Thymus (tissue), 11 donors: ENCODE results near the gene CCL8. TPM values are rescaled to one million over a fixed set of nuclear protein-coding genes. Genes with fewer than 3 reads are reported as not detected.

ENCODE experiments used
- DNase-seq, 9 donors: peaks; one replicate each; pipeline ENCODE4 v3.0.0-alpha.2; 2013; ENCODE audit warnings: low spot score in 9 of 9, low read depth in 6 of 9, missing footprints in 1 of 9
- H3K27ac ChIP-seq, 2 donors: one replicate each; pipeline ENCODE4 v1.5.1; 2013; ENCODE audit warnings: control low read depth in 1 of 2, low read depth in 1 of 2, low read length in 1 of 2, mild to moderate bottlenecking in 1 of 2, moderate library complexity in 1 of 2
- H3K27me3 ChIP-seq, 2 donors: one replicate each; pipeline ENCODE4 v1.5.1; 2013; ENCODE audit warnings: low read length in 1 of 2; ENCODE audit not compliant: control insufficient read depth in 2 of 2, insufficient read depth in 1 of 2
- H3K36me3 ChIP-seq, 2 donors: one replicate each; pipeline ENCODE4 v1.5.1; 2013; ENCODE audit warnings: low read length in 1 of 2, mild to moderate bottlenecking in 1 of 2, moderate library complexity in 1 of 2; ENCODE audit not compliant: control insufficient read depth in 2 of 2, insufficient read depth in 2 of 2
- H3K4me1 ChIP-seq, 2 donors: one replicate each; pipeline ENCODE4 v1.5.1; 2013; ENCODE audit warnings: low read length in 2 of 2; ENCODE audit not compliant: control insufficient read depth in 2 of 2, insufficient read depth in 2 of 2
- H3K4me3 ChIP-seq, 2 donors: one replicate each; pipeline ENCODE4 v1.5.1; 2013; ENCODE audit warnings: low read length in 2 of 2, control low read depth in 1 of 2, mild to moderate bottlenecking in 1 of 2
- H3K9me3 ChIP-seq, 2 donors: one replicate each; pipeline ENCODE4 v1.5.1; 2013; ENCODE audit warnings: low read length in 1 of 2, mild to moderate bottlenecking in 1 of 2; ENCODE audit not compliant: control insufficient read depth in 2 of 2, insufficient read depth in 1 of 2
- WGBS: extraction: QIAGEN DNeasy Blood & Tissue Kit; methylation state at CpG from one replicate; pipeline ENCODE4 v1.1.7; 2013; 5-methylcytosine and 5-hydroxymethylcytosine counted together
- polyA plus RNA-seq: library from polyadenylated mRNA; stranded (reverse); fragments of 200-250 nt; gene quantifications from one replicate; pipeline ENCODE4 v1.2.3, GENCODE V29; 2013
- total RNA-seq: library from RNA; stranded (reverse); fragments of 120-200 nt; gene quantifications from one replicate; pipeline ENCODE4 v1.2.4, GENCODE V29; 2013
- donor health status: healthy.

Gene CCL8
- total and polyA plus RNA-seq, 2 donors, result 1.4 to 2.9 TPM

GRCh38 chr17:34339138-34339770 lies 20.0 kb downstream of the CCL8 start:
- H3K27me3 ChIP-seq, result no peaks in the 10 kb centered on the region
- H3K27ac ChIP-seq, result no peak overlapping the region
- 97% methylated on average over 3 of the region's 3 CpGs for WGBS
- no peak overlapping the region for H3K4me3 ChIP-seq
- H3K9me3 ChIP-seq, result no peaks in the 10 kb centered on the region
- no peaks in the 10 kb centered on the region for H3K4me1 ChIP-seq
- DNase-seq, result no peak
- H3K36me3 ChIP-seq, result no peaks in the 10 kb centered on the region

GRCh38 chr17:34341916-34342315 lies 22.7 kb downstream of the CCL8 start:
- no peaks in the 10 kb centered on the region for H3K27me3 ChIP-seq
- 73% methylated on average over 2 of the region's 2 CpGs for WGBS

GRCh38 chr17:34347063-34347462 lies 27.8 kb downstream of the CCL8 start:
- WGBS, result 86% methylated on average over 4 of the region's 4 CpGs
- Histone ChIP-seq H3K36me3 (no peaks in the 10 kb centered on the region), H3K4me3 (no peak overlapping the region), H3K4me1 (no peaks in the 10 kb centered on the region), H3K27me3 (no peaks in the 10 kb centered on the region), H3K27ac (no peak overlapping the region), H3K9me3 (no peaks in the 10 kb centered on the region)
- no peak for DNase-seq

More at GRCh38 chr17:34341916-34342315, 22.7 kb downstream of the CCL8 start:
- Histone ChIP-seq H3K4me3 (no peak overlapping the region), H3K27ac (no peak overlapping the region), H3K9me3 (no peaks in the 10 kb centered on the region), H3K36me3 (no peaks in the 10 kb centered on the region), H3K4me1 (no peaks in the 10 kb centered on the region)
- no peak for DNase-seq

GRCh38 chr17:34349751-34350150 lies 30.5 kb downstream of the CCL8 start:
- no peaks in the 10 kb centered on the region for H3K36me3 ChIP-seq

GRCh38 chr17:34351096-34351495 lies 31.9 kb downstream of the CCL8 start:
- H3K36me3 ChIP-seq, result no peaks in the 10 kb centered on the region
- no peaks in the 10 kb centered on the region for H3K4me1 ChIP-seq
- no peaks in the 10 kb centered on the region for H3K27me3 ChIP-seq
- 95% methylated on average over 1 of the region's 1 CpG for WGBS
- no peak overlapping the region for H3K4me3 ChIP-seq
- no peak for DNase-seq
- no peak overlapping the region for H3K27ac ChIP-seq
- no peaks in the 10 kb centered on the region for H3K9me3 ChIP-seq

More at GRCh38 chr17:34349751-34350150, 30.5 kb downstream of the CCL8 start:
- DNase-seq, result no peak
- 89% methylated on average over 4 of the region's 4 CpGs for WGBS
- H3K9me3 ChIP-seq, result no peaks in the 10 kb centered on the region
- H3K4me1 ChIP-seq, result no peaks in the 10 kb centered on the region
- H3K27me3 ChIP-seq, result no peaks in the 10 kb centered on the region
- H3K4me3 ChIP-seq, result no peak overlapping the region
- H3K27ac ChIP-seq, result no peak overlapping the region

GRCh38 chr17:34352191-34352590 lies 33.0 kb downstream of the CCL8 start:
- no peaks in the 10 kb centered on the region for H3K27me3 ChIP-seq
- H3K4me3 ChIP-seq, result no peak overlapping the region
- no peaks in the 10 kb centered on the region for H3K9me3 ChIP-seq
- DNase-seq, result no peak
- H3K4me1 ChIP-seq, result no peaks in the 10 kb centered on the region
- H3K27ac ChIP-seq, result no peak overlapping the region
- H3K36me3 ChIP-seq, result no peaks in the 10 kb centered on the region

- Histone ChIP-seq H3K36me3 (no peaks in the 10 kb centered on the region), H3K4me3 (no peak overlapping the region), H3K4me1 (no peaks in the 10 kb centered on the region), H3K27me3 (no peaks in the 10 kb centered on the region), H3K27ac (no peak overlapping the region), H3K9me3 (no peaks in the 10 kb centered on the region)
- DNase-seq, result no peak
These were observed 35.4 kb downstream of the CCL8 start for GRCh38 chr17:34354637-34355036.

GRCh38 chr17:34356194-34356593 lies 37.0 kb downstream of the CCL8 start, which contains the start of gene CCL13:
CCL13 (plus strand) TSS chr17:34356480; CDS start chr17:34356527, 47 bp downstream.
- H3K27ac ChIP-seq, result no peak within 1 kb of the TSS

GRCh38 chr17:34357398-34357797 lies 38.2 kb downstream of the CCL8 start:
- H3K36me3 ChIP-seq, result no peaks in the 10 kb centered on the region
- H3K27me3 ChIP-seq, result no peaks in the 10 kb centered on the region
- peaks cover 9 to 22% of the 10 kb centered on the region in 2 donors for H3K4me1 ChIP-seq
- no peak for DNase-seq
- no peaks in the 10 kb centered on the region for H3K9me3 ChIP-seq
- no peak overlapping the region for H3K27ac ChIP-seq
- WGBS, result 92% methylated on average over 2 of the region's 2 CpGs
- H3K4me3 ChIP-seq, result no peak overlapping the region

More at GRCh38 chr17:34356194-34356593, 37.0 kb downstream of the CCL8 start, which contains the start of gene CCL13:
- WGBS, result 99% methylated on average over 5 of the region's 5 CpGs
- DNase-seq, result no peak
- H3K4me1 ChIP-seq, result peaks cover 9 to 12% of the 10 kb centered on the region in 2 donors
- H3K9me3 ChIP-seq, result no peaks in the 10 kb centered on the region
- H3K36me3 ChIP-seq, result no peaks in the 10 kb centered on the region
- H3K4me3 ChIP-seq, result no peak within 1 kb of the TSS
- H3K27me3 ChIP-seq, result no peaks in the 10 kb centered on the region
